T-helper 1 cell (primary cell): ENCODE measurements around the gene IGSF3.
"Not testable (repeated sequence)": the region's sequence is repeated elsewhere in the genome, so short reads cannot be mapped to it uniquely, and the experiment has no call there.

Source experiments
- DNase-seq, 5 donors: peaks; one replicate each; pipeline ENCODE4 v3.0.0-alpha.2; 2012 to 2020

Gene IGSF3

DNA sequence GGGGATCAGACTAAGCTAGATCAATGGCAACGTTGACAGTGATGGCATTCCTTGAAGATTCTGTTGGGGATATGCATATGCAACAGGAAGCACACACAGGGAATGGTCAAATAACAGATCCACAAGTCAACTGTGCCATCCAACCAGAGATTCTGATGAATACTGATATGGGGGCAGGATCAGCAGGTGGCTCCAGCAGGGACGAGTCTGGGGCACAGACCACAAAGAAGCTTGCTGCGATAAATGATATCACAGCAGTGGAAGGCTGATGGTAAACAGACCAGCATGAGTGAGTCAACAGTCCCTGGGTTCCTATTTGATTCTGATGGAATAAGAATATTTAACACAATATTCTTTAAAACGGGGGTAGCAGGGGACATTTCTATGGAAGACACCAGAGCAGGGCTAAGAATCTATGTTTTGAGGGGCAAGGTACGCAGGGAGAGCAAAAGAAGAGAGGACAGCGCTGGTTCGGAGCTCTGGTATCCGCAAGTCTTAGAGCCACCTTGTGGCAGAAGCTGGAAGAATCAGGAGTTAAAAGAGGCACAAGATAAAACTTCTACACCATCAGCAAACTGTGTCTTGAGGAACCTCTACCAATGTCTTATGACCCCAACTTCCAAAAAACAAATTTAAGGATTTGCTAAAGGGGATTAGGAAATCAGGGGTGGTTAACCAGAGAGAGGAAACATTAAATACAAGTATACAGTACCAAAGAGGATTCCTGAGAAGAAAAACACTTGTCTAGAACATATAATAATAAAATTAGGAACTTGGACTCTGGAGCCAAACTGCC, 71.4 kb downstream of the IGSF3 start:
- peak in 3 of 5 donors; percentile 16 to 52 (median 19) for DNase-seq

DNA sequence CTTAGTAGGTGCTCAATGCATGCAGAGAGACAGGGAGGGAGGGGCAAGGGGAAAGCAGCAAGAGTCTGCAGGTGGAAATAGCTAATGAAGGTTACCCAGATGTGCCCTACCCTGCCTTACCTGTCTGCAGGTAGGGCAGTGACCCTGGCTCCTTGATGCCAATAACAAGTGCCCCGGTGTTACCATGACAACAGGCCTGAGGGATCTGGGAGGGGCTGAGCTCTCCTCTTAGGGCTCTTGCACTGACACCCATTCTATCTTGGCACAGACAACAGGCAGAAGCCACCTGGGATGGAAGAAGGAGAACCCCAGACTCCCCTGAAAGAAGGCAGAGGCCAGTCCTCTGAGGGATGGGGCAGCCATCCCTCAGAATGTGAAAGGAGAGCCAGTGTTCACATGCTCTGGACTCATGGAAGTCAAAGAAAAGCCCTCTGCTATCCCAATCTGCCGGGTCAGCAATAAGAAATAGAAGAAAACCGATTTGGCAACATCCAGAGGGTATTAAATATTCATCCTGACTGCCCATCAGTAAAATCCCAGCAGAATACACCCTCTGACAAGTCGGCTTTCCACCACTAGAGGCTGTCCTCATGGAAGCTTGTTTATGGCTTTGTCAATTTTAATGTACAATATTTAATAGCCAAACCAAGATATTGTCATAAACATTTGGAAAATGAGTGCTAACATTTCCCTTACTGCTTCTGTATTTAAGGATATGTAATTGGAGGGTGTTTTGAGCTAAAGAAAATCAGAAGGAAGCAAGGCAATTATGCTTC, 72.3 kb downstream of the IGSF3 start:
- DNase-seq: not testable (repeated sequence)

DNA sequence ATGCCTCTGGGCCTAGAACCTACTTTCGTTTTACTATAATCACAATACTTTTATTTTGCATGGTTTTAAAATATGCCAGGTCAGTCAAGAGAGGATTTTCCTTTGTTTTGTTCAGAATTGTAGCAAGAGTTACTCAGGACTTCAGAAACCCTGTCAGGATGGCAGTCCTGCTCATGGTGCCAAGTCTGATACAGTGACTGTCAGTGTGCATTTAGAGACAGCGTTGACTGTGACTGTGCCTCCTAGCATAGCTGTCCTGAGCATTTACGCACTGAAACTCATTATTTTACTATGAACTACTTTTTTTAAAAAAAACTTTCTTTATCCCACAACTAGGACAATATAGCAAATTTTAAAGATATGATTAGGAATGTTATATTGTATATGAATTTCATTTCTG, 73.6 kb downstream of the IGSF3 start:
- DNase-seq: not testable (repeated sequence)

DNA sequence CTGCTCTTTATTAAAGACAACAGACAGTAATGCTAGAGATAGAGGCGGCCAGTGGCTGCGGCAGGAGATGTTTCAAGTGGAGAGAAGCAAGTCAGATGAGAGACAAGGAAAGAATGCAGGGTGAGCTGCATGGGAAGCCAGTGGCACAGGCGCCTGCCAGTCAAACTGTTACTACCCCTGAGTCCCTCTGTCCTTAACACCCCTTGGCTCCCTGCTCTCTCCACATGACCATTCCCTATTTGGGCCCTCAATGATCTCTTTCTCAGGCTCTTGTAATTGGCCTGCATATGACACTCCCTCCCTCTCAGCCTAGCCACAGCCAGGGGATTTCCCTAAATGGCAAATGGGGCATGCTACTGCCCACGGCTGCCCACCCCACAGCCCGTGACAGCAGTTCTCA, 74.1 kb downstream of the IGSF3 start:
- DNase-seq: not testable (repeated sequence)

DNA sequence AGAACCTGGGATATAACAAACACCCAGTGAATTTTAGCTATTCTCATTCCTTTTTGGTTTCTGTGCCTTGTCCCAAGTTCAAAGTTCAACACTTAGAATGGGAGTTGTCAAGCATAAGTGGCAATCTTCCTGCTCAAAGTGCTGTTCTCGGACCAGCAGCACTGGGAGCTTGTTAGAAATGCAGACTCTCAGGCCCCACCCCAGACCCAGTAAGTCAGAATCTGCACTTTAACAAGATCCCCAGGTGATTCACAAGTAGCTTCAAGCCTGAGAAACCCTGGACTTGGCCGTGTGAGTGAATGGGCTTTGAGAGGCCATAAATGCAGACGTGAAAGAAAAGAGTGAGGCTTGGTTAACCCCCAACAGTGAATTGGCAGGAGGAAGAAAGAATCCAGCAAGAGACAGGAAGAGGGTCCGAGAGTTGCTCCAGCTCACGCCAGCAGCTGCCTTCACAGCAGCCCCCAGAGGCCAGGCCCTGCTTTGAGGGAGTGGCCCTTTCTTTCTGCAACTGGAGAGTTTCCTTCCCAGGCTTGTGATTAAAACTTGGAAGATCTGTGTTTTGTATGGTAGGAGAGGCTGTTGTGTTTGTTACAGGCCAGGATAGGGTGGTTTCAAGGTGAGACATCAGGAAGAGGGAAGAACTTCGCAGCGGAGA, 75.5 kb downstream of the IGSF3 start:
- DNase-seq: not testable (repeated sequence)

DNA sequence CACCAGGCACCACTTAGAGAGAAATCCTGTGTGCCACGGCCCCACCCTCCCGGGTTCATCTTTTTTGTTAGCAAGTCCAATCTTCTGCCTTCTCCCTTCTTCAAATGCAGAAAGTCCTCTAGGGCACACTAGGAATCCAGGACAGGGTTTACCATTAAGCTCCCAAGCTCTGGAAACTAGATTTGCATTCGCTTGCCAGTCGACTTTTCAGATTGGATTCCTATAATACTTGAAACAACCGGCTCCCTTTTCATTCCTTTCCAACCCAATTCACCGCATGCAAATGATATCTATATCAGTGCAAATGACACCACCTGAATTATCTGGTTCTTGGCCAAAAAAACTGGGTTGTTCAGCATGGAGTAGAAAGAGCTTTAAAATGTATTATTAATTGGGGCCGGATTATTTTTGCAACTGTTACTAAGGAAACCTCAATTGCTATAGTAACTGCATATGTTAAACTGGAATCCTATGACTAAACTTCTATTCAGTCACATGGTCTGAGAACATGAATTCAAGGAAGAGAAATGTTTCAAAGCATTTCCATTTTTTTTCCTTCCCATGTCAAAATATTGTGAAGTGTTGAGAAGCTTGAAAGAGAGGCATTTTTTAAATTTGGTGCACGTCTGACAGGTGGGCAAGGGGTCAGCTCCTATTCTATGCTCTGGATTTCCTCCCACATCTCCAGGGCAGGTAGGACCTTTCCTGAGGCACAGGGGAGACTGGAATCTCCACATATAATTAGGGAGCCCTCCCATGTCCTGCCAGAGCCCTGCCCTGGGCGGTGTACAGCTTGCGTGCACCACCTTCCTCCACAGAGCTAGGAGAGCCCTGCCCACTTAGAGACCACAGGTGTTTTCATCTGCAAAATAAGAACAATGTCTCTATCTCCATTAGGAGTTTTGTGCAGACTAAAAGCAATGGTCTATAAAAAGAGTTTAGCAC, 76.3 kb downstream of the IGSF3 start:
- DNase-seq: not testable (repeated sequence)

DNA sequence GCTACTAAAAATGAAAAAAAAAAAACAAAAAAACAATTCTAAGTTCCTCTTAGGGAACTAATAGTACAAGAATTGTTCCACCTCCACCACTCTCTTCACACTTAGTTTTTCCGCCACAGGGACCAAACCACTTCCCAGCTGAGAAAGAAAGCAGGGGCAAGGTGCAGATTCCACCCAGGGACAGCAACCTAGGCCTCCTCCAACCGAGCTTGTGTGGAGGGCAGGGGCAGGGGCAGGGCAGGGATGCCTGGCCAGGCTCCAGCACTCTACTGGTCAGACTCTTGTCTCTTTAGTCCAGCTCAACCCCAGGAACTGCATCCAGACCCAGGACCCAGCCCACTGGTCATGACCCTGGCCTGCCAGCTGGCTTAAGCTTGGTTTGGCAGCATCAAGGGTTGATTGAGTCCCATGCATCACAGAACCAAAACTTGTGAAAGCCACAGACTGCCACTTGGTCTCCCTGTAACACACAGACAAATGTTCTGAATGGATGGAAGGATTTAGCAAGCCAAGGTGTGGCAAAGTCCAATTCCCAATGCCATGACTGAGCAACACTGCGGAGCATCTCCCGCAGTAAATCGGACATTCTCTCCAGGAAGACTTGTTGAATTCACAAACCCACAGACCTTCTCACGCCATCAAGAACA, 77.1 kb downstream of the IGSF3 start:
- not testable (repeated sequence) for DNase-seq

DNA sequence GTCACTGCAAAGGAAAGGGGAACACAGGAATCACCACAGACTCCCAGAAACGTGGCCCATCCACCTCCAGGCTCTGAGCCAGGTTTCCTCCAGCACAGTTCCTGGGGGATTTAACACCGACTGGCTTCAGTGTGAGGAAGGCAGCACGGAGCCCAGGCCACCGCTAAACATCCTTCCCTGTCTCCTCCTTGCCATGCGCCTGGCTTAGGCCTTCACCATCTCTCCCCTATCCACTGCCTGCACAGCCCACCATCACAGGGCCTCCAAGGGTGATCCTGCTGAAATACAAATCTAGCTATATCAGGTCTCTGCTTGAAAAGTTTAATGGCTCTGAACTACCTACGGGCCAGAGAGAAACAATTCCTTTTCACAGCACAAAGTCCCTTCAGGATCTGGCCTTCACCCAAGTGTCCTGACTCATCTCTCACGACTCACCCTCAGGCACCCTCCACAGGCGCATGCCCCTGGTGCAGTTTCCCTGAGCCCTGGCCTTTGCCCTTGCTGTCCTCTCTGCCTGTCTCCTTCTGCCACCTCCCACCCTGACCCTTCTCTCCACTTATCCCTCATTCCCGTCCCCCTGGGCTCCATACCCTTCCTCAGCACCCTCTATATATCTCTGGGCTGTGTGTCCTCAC, 78.3 kb downstream of the IGSF3 start:
- DNase-seq: not testable (repeated sequence)

DNA sequence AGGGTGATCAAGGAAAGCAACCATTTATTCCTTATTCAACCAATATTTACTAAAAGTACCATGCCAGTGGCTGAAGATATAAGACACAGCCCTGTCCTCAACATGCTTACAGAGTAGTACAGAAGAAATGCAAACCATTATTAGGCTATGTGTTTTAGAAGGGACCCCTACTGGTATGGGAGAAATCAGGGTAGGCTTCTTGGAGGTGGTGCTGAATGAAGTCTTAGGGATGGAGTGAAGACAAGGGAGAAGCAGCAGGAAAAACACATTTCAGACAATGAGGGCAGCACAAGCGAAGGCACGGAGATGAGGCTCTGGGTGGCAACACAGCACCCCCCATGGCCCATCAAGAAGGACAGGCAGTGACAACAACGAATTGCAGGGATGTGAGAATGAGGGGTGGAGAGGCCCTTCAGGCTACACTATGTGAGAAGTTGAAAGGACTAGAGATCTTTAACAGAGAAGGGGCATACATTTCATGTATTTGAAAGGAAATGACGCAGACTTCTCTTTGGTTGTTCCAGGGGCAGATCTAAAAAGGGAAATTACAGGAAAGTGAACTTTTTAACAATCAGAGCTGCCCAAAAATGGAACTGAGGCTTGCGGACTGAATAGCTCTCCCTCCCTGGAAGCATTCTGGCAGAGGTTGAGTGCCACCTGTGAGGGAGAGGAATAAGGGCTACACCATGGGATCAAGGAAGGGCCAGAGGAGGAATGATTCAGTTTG, 79.9 kb downstream of the IGSF3 start:
- DNase-seq: no peak

DNA sequence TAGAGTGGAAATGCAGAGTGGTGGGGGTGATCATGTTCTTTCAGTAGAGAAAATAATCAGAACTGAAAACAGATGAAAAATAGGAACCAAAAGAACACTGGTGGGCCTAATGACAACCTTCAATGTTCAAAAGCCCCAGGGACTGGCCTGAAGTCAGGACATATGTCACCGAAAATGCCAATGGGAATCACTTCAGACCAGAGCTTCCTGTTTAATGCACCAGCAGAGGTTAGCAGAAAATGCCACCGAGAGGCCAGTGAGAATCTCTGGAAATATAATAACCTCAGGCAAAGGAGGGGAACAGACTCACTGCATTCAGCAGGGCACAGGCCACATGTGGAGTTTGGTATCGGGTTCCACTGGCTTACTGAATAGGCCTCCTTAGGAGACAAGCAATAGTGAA, 80.8 kb downstream of the IGSF3 start:
- no peak for DNase-seq

DNA sequence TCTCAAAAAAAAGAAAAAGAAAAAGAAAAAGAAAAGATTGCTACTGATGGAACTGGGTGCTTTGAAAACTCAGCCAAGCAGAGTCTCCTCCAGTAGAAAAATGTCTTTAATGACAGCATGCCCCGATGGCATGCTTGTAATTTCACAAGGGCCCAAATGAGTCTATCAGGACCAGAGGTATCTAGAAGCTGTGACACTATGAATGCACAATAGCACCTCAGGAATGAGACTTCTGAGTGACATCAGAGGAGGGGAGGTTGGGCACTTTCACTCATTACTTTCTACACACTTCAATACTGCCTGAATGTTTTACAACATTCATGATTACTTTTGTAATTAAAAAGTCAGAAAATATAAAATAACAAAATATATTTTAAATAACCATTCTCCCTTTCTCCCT, 81.6 kb downstream of the IGSF3 start:
- DNase-seq: no peak

DNA sequence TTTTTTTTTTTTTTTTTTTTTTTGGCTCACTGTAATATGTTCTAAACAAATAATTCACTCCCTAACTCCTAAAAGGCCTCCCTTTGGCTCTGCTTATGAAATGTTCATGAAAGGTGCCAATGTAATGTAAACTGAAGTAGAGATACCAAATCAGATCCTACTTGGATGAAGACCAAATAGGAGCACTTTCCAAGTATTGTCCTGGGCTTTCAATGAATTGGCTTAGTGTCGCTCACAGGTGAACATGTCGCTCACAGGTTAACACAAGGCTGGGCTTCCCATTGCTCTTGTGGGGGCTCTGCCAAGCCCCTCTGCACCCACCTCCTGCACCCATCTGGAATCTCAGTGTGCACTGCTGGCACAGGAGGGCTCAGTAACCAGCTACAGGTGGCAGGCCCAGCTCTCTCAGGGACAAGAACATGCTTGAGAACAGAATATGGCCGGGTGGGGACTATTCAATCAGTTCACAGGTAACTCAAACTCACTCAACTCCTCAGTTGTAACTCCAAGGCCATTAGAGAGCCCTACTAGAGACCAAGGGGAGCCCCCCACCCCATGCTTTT, 86.1 kb downstream of the IGSF3 start:
- no peak for DNase-seq

DNA sequence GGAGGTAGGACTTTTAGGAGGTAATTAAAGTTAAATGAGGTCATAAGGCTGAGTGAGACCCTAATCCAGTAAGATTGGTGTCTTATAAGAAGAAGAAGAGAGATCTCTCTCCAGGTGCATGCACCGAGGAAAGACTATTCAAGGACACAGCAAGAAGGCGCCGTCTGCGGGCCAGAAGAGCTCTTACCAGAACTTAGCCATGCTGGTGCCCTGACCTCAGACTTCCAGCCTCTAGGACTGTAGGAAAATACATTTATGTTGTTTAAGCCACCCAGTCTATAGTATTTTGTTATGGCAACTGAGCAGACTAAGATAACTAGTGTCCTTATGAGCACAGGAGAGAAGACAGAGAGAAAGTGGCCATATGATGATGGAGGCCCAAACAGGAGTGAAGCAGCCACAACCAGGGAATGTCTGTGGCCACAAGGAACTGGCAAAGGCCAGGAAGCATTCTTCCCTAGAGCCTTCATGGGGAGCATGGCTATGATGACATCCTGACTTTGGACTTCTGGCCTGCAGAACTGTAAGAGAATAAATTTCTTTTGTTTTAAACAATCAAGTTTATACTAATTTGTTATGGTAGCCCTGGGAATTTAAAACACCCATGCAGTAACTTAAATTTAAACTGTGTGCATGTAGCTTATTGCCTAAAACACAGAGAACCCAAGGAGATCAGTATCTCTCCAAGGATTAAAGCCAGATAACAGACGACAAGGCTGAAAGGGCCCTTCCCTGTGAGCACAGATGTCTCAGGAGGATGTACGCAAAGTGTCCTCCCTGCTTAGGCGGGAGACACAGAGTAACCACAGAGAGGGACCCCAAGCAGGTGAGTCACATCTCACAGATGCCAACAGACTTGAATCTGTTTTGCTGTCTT, 86.8 kb downstream of the IGSF3 start:
- DNase-seq: no peak

DNA sequence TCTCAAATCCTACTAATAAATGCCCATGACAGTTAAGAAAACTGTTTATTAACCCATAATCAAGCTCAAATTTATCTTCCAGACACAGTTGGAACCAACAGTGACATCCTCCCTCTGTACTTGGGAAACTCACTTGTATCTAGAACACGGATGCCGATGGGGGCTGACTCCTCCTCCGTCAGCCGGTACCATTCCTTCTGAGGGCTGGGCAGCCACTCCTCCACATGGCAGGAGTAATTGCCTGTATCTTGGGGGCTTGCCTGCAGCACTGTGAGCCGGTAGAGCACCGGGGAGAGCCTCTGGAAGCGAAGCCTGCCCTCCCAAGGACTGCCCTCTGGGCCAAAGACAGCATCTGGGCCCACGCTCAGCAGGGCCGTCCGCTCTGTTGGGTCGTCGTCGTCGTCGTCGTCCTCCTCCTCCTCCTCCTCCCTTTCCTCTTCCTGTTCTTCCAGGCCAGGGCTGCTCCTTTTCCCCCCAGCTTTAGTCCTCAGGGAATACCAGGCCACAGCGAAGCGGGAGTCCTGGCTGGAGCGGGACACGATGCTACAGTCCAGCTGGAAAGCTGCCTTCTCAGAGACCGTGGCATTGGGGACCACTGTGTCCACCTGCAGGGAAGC, 88.2 kb downstream of the IGSF3 start:
- no peak for DNase-seq

DNA sequence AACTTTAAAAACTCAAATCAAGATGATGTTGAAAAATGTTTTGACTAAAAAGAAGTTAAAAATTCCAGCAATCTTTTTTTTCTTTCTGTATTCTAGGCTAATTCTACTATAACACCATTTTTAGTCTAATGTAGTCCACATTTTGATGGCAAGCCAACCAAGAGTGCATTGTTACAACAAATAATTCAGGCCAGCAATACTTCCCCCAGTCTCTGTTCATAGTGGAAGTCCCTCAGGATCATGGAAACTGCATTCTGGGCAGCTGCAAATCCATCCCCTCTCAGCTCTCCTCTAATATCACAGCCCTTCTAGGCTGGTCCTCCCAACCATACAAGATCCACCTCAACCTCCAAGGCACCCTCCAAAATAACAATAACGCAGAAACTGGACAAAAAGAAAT, 89.0 kb downstream of the IGSF3 start:
- no peak for DNase-seq

DNA sequence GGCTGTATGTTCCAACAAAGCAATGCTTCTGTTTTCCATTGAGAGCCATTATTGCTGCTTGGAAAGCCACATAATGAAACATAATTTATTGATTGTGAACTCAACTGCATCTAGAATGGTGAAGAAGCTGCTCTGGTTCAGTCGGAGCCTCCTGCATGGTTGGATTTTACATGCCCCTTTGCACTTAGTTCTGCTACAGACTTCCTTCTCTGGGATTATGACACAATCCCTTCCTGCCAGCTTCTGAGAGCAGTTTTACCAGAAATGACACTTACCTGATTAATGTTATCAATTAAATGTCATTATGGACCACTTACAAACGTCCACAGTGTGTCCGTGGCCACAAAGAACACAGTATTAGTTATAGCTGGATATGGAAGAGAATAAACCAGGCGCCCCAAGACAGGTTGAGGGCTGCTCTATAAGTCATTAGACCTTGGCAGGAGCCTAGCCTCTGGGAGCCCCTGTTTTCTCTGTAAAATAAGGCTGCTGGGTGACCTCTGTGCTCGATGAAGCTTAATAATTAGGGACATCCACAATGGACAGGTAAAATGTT, 89.7 kb downstream of the IGSF3 start:
- no peak for DNase-seq

DNA sequence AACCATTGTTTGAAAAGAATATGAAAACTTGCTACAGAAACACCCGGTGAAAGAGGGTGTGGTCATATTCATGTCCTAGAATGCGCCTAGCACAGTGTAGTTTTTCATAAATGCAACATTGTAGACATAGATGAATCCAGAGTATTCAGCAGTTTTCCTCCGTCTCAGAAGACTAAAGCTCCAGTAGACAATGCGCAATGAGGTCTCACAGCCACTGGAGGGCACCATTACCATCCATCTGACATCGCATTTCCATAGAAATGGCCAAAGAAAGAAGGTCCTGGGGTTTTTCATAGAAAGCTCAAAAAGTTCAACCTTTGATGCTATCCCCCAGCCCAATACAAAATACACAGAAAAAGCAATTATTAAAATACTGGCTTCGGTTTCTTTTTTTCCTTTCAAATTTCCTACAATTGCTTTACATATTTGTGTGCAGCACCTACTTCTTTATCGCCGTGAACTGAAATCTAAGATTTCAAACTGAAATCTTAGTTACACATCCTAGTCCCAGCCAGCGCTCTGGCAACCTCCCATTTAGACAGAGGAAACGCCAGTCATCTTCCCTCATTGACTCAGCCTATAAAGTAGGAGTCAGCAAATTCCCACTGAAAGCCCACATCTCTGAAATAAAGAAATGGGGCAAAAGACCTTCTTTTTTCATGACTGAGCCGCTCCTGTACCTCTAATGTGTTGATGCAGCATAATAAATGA, 92.8 kb downstream of the IGSF3 start:
- peak in 4 of 5 donors; percentile 17 to 68 (median 37) for DNase-seq
